ENCODE measurements around the gene BNIP3. TPM values are rescaled to one million over a fixed set of nuclear protein-coding genes. Genes with fewer than 3 reads are reported as not detected.

The BNIP3 gene
- total and polyA plus RNA-seq, 2 donors (not counting 3 experiments of a cell fraction or from before 2014, with no cell fraction given) = 51.4 to 53.3 TPM

- no peak overlapping the region for H3K9ac ChIP-seq (replicated peaks; ENCODE audit: extremely low read depth, insufficient read depth, low read length)
- H3K27me3 ChIP-seq (ENCODE audit: control insufficient read depth in 2 of 2, insufficient read depth in 2 of 2, low read length in 2 of 2) = peaks cover 2 to 6% of the 10 kb centered on the region in 2 experiments
- H2AFZ ChIP-seq (ENCODE audit: low read depth, low read length) = no peak overlapping the region
- DNase-seq (ENCODE audit: low read depth, low spot score) (no peak), FAIRE-seq (no peak)
- H3K79me2 ChIP-seq (ENCODE audit: control insufficient read depth, insufficient read depth, low read length) = no peaks in the 10 kb centered on the region
- CTCF ChIA-PET = interaction anchor here (0.8 to 6.4 kb wide), 29 partner anchors 8 to 150 kb away, joined by 4 to 384 read pairs (median 10); partner anchors contain the start of genes BNIP3 and PPP2R2D
- H3K4me3 ChIP-seq (replicated peaks in 1 of 3; ENCODE audit: insufficient read depth in 1 of 3, low read depth in 1 of 3, low read length in 3 of 3) = no peak overlapping the region
- H3K4me2 ChIP-seq (ENCODE audit: insufficient read depth, low read length) = no peak overlapping the region
- H3K9me3 ChIP-seq (replicated peaks; ENCODE audit: control insufficient read depth, insufficient read depth, low read length) = no peaks in the 10 kb centered on the region
- no peak overlapping the region for H3K27ac ChIP-seq (ENCODE audit: insufficient read depth, low read depth, low read length)
- H3K36me3 ChIP-seq (ENCODE audit: control insufficient read depth in 2 of 2, extremely low read depth in 1 of 2, insufficient read depth in 2 of 2, low read length in 2 of 2) = no peaks in the 10 kb centered on the region
- TF ChIP-seq MAX (IDR thresholded peaks at IDR 0.05; ENCODE audit: insufficient read depth, insufficient read length) (no peak), POLR2AphosphoS5 (IDR thresholded peaks at IDR 0.05; ENCODE audit: insufficient read depth, low read depth, low read length) (no peak), CTCF (IDR thresholded peaks at IDR 0.05; ENCODE audit: extremely low read depth in 1 of 2, insufficient read depth in 1 of 2, low read depth in 1 of 2, low read length in 2 of 2) (no peak), FOS (IDR thresholded peaks at IDR 0.05; ENCODE audit: borderline replicate concordance, insufficient read depth, low read length) (no peak), MYC (IDR thresholded peaks at IDR 0.05; ENCODE audit: low read depth, low read length) (no peak), POLR2A (IDR thresholded peaks at IDR 0.05; ENCODE audit: low read depth, low read length) (no peak), GATA2 (IDR thresholded peaks at IDR 0.05; ENCODE audit: insufficient read depth, insufficient read length, low read depth, low read length) (no peak), EZH2 (IDR thresholded peaks at IDR 0.05; ENCODE audit: borderline replicate concordance, low read depth, low read length, severe bottlenecking) (no peak), JUN (IDR thresholded peaks at IDR 0.05; ENCODE audit: borderline replicate concordance, insufficient read depth, insufficient read length, low read depth) (no peak)
- H4K20me1 ChIP-seq (replicated peaks; ENCODE audit: control insufficient read depth, extremely low read depth, insufficient read depth, low read length) = no peaks in the 10 kb centered on the region
- H3K4me1 ChIP-seq (ENCODE audit: control insufficient read depth, extremely low read depth, insufficient read depth, low read length) = no peaks in the 10 kb centered on the region
- intact Hi-C loops (cut with micrococcal nuclease) = loop anchor here (2.0 kb wide), 1 partner anchor 41 kb away; the partner anchor contains the start of gene BNIP3
- dilution Hi-C loops (cut with MboI; ENCODE audit: extremely low pct_ligation_motif_present, low sequenced_read_pairs) = no loop called here
- POLR2A ChIA-PET = no interaction called here
- H3K9me1 ChIP-seq (replicated peaks; ENCODE audit: control insufficient read depth, extremely low read depth, insufficient read depth, low read length) = no peaks in the 10 kb centered on the region
- no TSS peak for BruUV-seq (replicated peaks)
Measured at GRCh38 chr10:132022241-132022640, 40.5 kb upstream of the BNIP3 start.

Data from endothelial cell of umbilical vein (primary cell).